HG03575 (cell line): ENCODE results near the gene CDK4.
"Not testable (repeated sequence)": the region's sequence is repeated elsewhere in the genome, so short reads cannot be mapped to it uniquely, and the experiment has no call there.

Experiments
- ATAC-seq: cut with Tn5 transposase; IDR thresholded peaks from one replicate; pipeline ENCODE4 v1.9.1; 2021; ENCODE audit not compliant: unreplicated experiment, insufficient number of reproducible peaks, low FRiP score; ENCODE audit errors: extremely low read depth

Gene CDK4

GRCh38 chr12:57718641-57719528, 33.2 kb downstream of the CDK4 start:
- no peak for ATAC-seq

GRCh38 chr12:57717846-57718640, 34.1 kb downstream of the CDK4 start:
- ATAC-seq, result no peak

GRCh38 chr12:57717131-57717530, 35.0 kb downstream of the CDK4 start:
- ATAC-seq, result no peak

GRCh38 chr12:57716305-57716704, 35.8 kb downstream of the CDK4 start:
- ATAC-seq, result no peak

- ATAC-seq, result no peak
Measured at GRCh38 chr12:57715786-57716185, 36.3 kb downstream of the CDK4 start.

- ATAC-seq, result not testable (repeated sequence)
Measured at GRCh38 chr12:57715036-57715748, 36.9 kb downstream of the CDK4 start.

GRCh38 chr12:57713209-57713608, 38.9 kb downstream of the CDK4 start:
- ATAC-seq, result no peak

- ATAC-seq, result no peak
Measured at GRCh38 chr12:57712701-57713100, 39.4 kb downstream of the CDK4 start.

- no peak for ATAC-seq
Measured at GRCh38 chr12:57708296-57708695, 43.8 kb downstream of the CDK4 start.

GRCh38 chr12:57707250-57707649, 44.9 kb downstream of the CDK4 start:
- no peak for ATAC-seq

- no peak for ATAC-seq
Measured at GRCh38 chr12:57700317-57700716, 51.8 kb downstream of the CDK4 start.

- ATAC-seq, result no peak
Measured at GRCh38 chr12:57698414-57698813, 53.7 kb downstream of the CDK4 start.
